GM18519 (cell line): ENCODE results near the gene ATP6V0B.

Source experiments
- ATAC-seq: cut with Tn5 transposase; IDR thresholded peaks from one replicate; pipeline ENCODE4 v1.9.1; 2021; ENCODE audit warnings: mild to moderate bottlenecking, moderate library complexity; ENCODE audit not compliant: unreplicated experiment, low FRiP score

ATP6V0B gene

GRCh38 chr1:43997295-43997999 is 22.7 kb downstream of the ATP6V0B start:
- ATAC-seq = no peak

- ATAC-seq = no peak
Measured at GRCh38 chr1:43998000-43998378, 23.2 kb downstream of the ATP6V0B start.

- ATAC-seq = no peak
Measured at GRCh38 chr1:43999455-43999854, 24.7 kb downstream of the ATP6V0B start.

GRCh38 chr1:44000122-44000665 is 25.4 kb downstream of the ATP6V0B start:
- no peak for ATAC-seq

- ATAC-seq = no peak
Measured at GRCh38 chr1:44002165-44002564, 27.4 kb downstream of the ATP6V0B start.

GRCh38 chr1:44002606-44003157 is 27.9 kb downstream of the ATP6V0B start:
- no peak for ATAC-seq

- ATAC-seq = no peak
Measured at GRCh38 chr1:44008259-44008658, 33.5 kb downstream of the ATP6V0B start.

- ATAC-seq = no peak
Measured at GRCh38 chr1:44010935-44011471, 36.2 kb downstream of the ATP6V0B start.

- ATAC-seq = no peak
Measured at GRCh38 chr1:44012404-44012803, 37.6 kb downstream of the ATP6V0B start.

GRCh38 chr1:44012941-44013609 is 38.3 kb downstream of the ATP6V0B start:
- no peak for ATAC-seq

- no peak for ATAC-seq
Measured at GRCh38 chr1:44013949-44014348, 39.2 kb downstream of the ATP6V0B start.

- no peak for ATAC-seq
Measured at GRCh38 chr1:44014365-44015104, 39.8 kb downstream of the ATP6V0B start.

GRCh38 chr1:44015206-44015605 is 40.4 kb downstream of the ATP6V0B start:
- ATAC-seq = no peak

- no peak for ATAC-seq
Measured at GRCh38 chr1:44016041-44016889, 41.5 kb downstream of the ATP6V0B start.

- no peak for ATAC-seq
Measured at GRCh38 chr1:44016890-44017400, 42.2 kb downstream of the ATP6V0B start.

GRCh38 chr1:44019466-44019948 is 44.7 kb downstream of the ATP6V0B start:
- no peak for ATAC-seq

GRCh38 chr1:44020464-44020863 is 45.7 kb downstream of the ATP6V0B start:
- no peak for ATAC-seq

GRCh38 chr1:44021156-44021555 is 46.4 kb downstream of the ATP6V0B start:
- no peak for ATAC-seq

- no peak for ATAC-seq
Measured at GRCh38 chr1:44021581-44022321, 47.0 kb downstream of the ATP6V0B start.
